Measurements from ENCODE around the gene PFN3.
"Not testable (repeated sequence)": the region's sequence is repeated elsewhere in the genome, so short reads cannot be mapped to it uniquely, and the experiment has no call there.

The PFN3 gene

DNA sequence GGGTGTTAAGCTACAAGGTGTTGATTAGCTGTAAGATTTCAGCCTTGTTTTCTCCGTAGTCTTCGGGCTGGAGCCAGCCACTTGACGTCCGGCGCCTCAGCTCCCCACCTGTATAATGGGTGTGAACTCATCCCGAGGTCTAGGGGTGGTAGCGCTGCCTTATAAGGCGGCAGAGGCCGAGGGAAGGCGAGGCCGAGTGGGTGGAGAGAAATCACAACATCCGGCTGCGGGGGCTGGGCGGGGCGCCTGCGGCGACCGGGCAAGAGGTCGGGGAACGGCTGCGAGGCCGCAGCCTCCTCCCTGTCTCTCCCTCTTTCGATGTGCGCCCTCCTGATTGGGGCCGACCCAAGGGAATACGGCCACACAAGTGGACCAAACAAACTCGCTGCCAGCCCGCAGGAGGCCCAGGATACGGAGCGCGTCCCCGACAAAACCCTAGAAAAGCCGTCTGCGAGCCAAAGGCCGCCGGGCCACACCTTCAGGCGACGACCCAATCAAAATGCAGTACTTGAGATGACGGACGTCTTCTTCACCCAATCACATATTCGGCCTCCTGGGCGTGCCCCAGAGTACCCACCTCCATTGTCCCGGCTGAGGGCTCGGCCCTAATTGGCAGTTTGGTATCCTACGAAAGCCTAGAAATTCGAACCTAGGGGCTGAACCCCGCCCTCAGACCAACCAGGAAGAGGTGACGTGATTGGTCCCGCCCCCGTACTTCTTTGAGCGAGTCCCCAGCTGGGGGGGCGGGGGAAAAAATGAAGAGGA, 25.5 kb upstream of the PFN3 start:
- peak; percentile 93 to 100 for DNase-seq (ENCODE audit: low read depth in 2 of 2)

DNA sequence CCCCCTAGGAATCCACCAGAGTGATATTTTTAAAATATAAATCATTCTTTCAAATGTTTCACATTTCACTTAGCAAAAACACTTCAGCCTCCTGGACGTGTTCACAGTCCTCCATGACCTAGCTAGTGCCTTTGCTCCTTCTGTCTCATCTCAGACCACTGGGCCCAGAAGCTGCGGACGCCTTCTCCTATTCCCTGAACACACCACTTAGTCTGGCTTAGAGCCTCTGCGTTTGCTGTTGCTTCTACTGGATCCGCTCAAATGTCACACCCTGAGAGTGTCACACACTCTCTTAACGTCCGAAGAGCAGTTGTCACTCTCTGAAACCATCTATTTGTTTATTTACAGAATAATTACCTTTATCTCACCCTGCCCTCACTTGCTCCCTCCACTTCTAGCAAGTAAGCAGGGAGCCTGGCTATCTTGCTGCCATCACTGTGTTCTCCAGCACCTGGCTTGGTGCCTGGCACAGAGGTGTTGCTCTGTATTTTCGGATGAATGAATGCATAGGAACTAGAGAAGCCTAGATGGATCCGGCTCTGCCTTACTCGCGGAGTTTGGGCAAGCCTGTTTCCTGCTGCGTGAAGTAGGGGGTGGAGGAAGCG, 24.8 kb upstream of the PFN3 start:
- no peak for DNase-seq (ENCODE audit: low read depth in 2 of 2)

DNA sequence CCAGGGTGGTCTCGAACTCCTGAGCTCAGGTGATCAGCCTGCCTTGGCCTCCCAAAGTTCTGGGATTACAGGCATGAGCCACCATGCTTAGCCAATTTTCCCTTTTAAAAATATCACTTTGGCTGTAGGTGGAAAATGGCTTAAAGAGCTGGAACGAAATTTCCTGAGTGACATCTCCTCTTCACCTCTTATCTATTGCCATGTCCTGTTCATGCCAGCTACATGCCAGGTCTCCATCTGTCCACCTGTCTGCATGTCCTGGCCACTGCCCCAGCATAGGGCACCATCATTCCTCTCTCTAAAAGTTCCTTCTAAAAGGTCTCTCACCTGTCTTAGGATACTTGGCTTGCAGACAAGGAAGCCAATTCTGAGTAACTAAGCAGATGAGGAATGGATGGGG, 23.2 kb upstream of the PFN3 start:
- DNase-seq (ENCODE audit: low read depth in 2 of 2): no peak

DNA sequence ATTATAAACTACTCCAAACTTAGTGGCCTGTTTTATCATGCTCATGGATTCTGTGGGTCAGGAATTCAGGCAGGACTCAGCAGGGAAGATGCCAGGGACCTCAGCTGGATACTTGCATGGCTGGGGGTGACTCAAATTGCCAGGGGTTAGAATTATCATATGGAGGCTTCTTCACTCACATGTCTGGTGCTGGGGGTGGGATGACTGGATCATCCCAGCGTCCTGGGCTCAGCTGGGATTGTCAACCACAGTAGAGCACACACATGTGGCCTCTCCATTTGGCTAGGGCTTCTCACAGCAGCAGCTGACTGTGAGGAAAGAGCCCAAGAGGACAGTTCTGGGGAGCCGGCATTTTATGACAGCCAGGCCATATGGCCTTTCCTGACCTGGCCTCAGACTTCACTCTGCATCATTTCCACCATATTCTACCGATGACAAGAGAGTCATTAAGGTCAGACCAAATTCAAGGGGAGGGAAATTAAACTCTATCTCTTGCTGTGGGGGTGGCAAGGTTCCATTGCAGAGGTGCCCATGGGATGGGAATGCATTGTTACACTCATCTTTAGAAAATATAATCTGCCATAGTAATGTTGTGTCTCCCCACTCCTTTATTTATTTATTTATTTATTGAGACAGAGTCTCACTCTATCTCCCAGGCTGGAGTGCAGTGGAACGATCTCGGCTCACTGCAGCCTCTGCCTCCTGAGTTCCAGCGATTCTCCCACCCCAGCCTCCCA, 20.8 kb upstream of the PFN3 start:
- DNase-seq (ENCODE audit: low read depth in 2 of 2): no peak

- DNase-seq (ENCODE audit: low read depth in 2 of 2): not testable (repeated sequence)
Observed at GRCh38 chr5:177420472-177420871, 20.0 kb upstream of the PFN3 start.

DNA sequence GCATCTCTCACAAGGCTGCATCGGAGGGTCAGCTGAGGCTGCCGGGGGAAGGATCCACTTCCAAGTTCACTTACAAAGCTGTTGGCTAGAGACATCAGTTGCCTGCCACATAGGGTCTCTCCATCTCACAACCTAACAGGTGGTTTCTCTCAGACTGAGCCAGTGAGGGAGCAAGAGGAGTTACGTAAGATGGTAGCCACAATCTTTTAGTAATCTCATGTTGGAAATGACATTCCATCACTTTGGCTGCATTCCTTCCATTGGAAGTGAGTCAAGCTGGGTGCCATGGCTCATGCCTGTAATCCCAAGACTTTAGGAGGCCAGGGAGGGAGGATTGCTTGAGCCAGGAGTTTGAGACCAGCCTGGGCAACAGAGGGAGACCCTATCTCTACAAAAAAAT, 18.6 kb upstream of the PFN3 start:
- no peak for DNase-seq (ENCODE audit: low read depth in 2 of 2)

DNA sequence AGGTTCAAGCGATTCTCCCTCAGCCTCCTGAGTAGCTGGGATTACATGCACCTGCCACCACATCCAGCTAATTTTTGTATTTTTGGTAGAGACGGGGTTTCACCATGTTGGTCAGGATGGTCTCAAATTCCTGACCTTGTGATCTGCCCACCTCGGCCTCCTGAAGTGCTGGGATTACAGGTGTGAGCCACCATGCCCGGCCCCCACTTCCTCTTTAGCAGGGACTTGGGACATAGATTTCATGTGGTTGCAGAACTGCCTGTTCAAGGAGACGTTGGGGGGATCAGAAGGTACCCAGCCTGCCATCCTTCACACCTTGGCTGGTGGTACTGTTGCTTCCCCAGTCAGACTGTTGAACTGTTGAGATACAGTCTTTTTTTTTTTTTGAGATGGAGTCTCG, 16.6 kb upstream of the PFN3 start:
- not testable (repeated sequence) for DNase-seq (ENCODE audit: low read depth in 2 of 2)

DNA sequence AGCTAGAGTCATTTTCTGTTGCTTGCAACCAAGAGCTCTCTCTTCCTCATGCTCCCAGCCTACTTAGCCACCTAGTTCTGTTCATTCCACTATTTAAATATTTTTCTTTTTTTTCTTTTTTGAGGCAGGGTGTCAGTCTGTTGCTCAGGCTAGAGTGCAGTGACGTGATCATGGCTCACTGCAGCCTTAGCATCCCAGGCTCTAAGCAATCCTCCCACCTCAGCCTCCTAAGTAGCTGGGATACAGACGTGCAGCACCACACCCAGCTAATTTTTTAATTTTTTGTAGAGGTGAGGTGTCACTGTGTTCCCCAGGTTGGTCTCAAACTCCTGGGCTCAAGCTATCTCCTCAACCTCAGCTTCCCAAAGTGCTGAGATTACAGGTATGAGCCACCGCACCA, 14.0 kb upstream of the PFN3 start:
- DNase-seq (ENCODE audit: low read depth in 2 of 2): no peak

GRCh38 chr5:177412603-177413233, 12.3 kb upstream of the PFN3 start:
- no peak for DNase-seq (ENCODE audit: low read depth in 2 of 2)

DNA sequence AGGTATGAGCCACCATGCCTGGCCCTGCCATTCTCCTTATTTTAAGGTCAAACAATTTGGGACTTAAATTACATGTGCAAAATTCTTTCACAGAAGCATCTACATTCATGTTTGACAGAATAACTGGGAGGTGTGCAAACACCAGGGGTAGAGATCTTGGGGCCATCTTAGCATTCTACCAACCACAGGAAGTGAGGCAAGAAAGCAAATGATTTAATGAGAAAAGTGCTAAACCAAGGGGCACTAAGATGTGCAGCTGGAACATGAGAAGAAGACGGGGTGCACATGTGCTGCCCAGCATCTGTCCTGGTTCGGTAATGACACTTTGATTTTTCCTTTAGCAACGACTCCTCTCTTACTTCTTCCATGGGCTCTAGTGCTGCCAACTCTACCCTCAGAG, 10.1 kb upstream of the PFN3 start:
- DNase-seq (ENCODE audit: low read depth in 2 of 2): no peak

- DNase-seq (ENCODE audit: low read depth in 2 of 2): no peak
Observed at GRCh38 chr5:177409043-177409801, 8.8 kb upstream of the PFN3 start, which contains the start of gene F12. TSS of gene F12 (minus strand) at chr5:177409564. CDS start at chr5:177409527, 37 bp downstream.

DNA sequence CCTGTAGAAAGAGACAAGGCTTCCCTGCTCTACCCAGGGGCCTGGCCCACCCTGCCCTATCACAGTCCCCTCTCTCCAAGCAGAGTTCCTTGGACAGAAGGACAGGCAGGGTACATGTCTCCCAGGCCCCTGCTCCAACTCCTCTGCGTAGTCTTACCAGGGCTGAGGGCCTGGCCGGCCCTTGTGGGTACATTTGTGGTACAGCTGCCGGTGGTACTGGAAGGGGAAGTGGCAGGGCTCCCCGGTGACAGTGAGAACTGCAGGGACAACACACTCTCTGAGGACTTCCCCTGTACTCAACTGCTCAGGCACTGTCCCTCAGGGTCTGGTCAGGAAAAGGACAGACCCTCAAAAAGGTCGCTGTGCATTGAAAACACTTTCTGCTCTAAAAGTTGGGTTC, 5.3 kb upstream of the PFN3 start:
- no peak for DNase-seq (ENCODE audit: low read depth in 2 of 2)

DNA sequence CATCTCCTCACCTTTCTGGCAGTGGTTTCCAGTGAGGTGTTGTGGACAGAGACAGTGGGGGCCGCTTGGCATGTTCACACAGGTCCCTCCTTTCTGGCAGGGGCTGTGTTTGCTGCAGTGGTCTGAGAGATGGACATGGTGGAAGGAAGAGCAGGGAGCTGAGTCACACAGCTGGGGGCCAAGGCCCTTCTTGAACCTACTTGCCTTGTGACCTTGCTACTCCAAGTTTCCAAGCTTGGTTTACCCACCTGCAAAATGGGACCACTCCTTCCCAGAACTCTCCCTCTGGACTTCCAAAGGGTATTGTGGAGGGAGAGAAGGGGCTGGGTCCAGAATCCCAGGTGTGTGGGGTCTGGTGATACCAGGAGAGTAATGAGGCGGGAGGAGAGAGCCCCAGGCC, 4.9 kb upstream of the PFN3 start:
- no peak for DNase-seq (ENCODE audit: low read depth in 2 of 2)

- DNase-seq (ENCODE audit: low read depth in 2 of 2): no peak
Observed at GRCh38 chr5:177404641-177405179, 4.2 kb upstream of the PFN3 start.

DNA sequence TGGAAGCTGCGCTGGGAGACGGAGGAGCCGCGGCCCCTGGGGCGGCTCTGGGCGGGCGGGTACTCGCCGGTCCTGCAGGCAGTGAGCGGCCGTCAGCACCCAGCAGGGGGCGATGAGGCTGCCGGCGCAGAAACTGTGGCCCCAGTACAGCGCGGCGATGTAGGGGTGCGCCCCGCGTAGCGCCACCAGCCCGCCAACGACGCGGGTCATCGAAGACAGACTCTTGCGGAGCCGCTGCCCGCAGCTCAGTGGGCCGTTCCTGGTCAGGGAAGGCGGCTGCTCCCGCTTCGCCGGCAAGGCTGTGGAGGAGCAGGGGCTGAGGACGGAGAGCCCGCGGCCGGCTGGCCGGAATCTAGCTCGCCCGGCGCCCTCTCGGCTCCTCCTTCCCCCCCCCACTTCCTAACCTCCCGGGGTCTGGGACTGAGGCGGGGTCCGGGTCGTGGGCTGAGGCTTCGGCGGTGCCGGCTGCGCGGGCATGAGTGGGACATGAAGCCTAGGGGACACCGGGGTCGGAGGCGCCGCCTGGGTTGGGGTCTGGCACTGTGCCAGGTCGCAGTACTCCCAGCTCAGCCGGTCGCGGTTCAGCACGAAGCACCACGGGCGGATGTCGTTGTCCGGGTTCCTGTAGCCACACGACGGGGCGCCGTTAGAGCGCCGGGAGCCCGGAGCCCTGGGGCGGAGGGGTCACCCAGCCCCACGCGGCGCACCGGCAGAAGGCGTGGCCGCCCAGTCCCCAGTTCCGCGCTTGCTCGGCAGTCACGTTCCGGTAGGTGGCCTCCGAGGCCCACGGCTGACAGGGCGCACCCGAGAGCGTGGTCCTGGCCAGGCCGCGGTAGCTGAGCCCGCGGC, 3.6 kb upstream of the PFN3 start:
- peak; percentile 67 for DNase-seq (ENCODE audit: low read depth in 2 of 2)

GRCh38 chr5:177403102-177403791, 2.8 kb upstream of the PFN3 start:
- no peak for DNase-seq (ENCODE audit: low read depth in 2 of 2)

DNA sequence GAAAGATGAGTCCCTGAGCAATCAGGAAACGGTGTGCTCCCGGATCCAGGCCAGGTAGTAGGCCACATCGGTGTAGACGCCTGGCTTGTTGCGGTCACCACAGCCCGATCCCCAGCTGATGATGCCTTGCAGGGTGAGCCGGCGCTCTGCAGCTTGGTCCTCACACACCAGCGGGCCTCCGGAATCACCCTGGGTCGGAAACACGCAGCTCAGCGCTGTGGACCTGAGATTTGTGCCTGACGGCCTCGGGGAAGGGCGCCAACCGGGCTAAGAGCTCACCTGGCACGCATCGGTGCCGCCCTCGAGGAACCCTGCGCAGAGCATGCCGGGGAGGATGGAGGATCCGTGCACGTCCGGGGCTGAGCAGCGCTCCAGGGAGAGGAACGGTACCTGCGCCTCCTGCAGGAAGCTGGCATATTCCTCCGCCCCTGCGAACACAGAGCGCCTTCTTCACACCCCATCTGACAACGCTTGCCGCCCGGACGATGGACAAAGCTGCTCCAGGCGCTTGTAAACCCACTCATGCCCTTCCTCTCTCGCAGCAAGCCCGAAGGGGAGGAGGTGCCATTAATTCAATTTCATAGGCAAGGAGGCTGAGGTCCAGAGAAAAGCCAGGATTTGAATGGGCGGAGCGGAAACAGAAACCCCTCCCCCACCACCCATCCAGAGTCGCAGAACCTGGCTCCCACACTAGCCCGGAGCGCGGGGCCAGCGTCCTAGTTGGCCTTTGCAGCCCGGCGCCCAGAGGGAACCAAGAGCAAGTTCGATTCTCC, 2.0 kb upstream of the PFN3 start:
- peak in 1 of 2 donors; percentile 44 for DNase-seq (ENCODE audit: low read depth in 2 of 2)

DNA sequence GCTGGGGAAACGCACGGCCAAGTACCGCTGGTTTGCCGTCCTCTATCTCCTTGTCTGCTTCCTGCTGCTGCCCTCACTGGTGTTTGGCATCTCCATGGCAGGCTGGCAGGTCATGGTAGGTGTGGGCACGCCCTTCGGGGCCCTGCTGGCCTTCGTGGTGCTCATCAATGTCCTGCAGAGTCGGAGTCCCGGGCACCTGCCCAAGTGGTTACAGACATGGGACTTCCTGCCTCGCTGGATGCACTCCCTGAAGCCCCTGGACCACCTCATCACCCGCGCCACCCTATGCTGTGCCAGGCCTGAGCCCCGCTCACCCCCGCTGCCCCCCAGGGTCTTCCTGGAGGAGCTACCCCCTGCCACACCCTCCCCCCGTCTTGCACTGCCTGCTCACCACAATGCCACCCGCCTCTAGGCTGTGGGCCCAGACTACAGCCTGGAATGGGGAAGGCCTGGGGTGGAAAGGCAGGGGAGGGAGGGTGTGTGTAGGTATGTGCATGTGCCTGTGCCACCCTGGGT, 2.5 kb downstream of the PFN3 start:
- no peak for DNase-seq (ENCODE audit: low read depth in 2 of 2)

DNA sequence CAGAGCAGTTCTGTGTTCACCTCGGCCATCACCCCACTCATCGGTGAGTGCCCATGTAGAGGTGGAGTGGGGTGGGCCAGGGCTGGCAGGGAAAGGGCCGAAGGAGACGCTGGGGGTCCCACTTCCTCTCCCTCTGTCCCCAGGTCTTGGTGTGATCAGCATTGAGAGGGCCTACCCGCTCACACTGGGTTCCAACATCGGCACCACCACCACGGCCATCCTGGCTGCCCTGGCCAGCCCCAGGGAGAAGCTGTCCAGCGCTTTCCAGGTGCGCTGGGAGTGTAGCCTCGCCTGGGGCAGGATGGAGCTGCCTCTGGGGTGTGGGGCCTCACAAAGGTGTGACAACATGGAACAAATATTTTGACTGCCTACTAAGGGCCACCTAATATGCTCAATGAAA, 3.7 kb downstream of the PFN3 start:
- DNase-seq (ENCODE audit: low read depth in 2 of 2): no peak
